ENCODE measurements around the gene RPRM. TPM values are rescaled to one million over a fixed set of nuclear protein-coding genes. Genes with fewer than 3 reads are reported as not detected.

RPRM gene
- polyA plus RNA-seq, 1 donor (not counting 4 experiments of a cell fraction or from before 2014, with no cell fraction given) = not detected

DNA sequence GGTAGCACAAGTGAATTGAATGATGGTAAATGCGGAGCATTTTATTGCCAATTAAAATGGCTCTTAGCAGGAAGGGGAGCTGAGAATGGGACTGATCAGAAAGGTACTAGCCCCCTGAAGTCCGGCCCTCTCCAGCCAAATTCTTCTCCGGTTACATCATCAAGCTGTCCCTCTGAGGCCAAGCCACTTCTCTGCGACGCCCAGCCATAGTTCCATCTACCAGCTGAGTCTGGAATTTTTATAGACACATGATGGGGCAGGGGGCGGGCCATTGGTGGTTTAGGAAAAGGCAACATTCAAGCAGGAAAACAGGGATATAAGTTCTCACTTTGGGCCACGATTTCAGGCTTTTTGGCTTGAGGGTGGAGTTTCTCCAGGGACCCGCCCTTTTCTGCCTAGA lies 22.7 kb downstream of the RPRM start:
- Histone ChIP-seq H4K20me1 (ENCODE audit: control insufficient read depth, extremely low read depth, insufficient read depth, low read length) (no peaks in the 10 kb centered on the region), H3K4me3 (ENCODE audit: control insufficient read depth in 2 of 3, extremely low read depth in 1 of 3, insufficient read depth in 2 of 3, low read depth in 1 of 3, low read length in 3 of 3) (no peak overlapping the region), H3K9me3 (ENCODE audit: control insufficient read depth, low read depth, low read length) (no peaks in the 10 kb centered on the region), H3K27ac (ENCODE audit: control insufficient read depth, insufficient read depth, low read length) (no peak overlapping the region), H3K79me2 (ENCODE audit: control insufficient read depth, insufficient read depth, low read length) (no peaks in the 10 kb centered on the region), H3K9ac (ENCODE audit: control insufficient read depth, extremely low read depth, insufficient read depth, low read length) (no peak overlapping the region), H3K27me3 (ENCODE audit: control insufficient read depth, extremely low read depth, insufficient read depth, low read length) (no peaks in the 10 kb centered on the region), H3K36me3 (ENCODE audit: control insufficient read depth in 2 of 2, extremely low read depth in 1 of 2, insufficient read depth in 2 of 2, low read length in 2 of 2) (no peaks in the 10 kb centered on the region), H3K9me1 (ENCODE audit: control insufficient read depth, extremely low read depth, insufficient read depth, low read length) (no peaks in the 10 kb centered on the region), H3K4me2 (ENCODE audit: control insufficient read depth, extremely low read depth, insufficient read depth, low read depth, low read length) (no peak overlapping the region), H3K4me1 (ENCODE audit: control insufficient read depth, extremely low read depth, insufficient read depth, low read length) (no peaks in the 10 kb centered on the region), H2AFZ (ENCODE audit: control insufficient read depth, low read length) (no peak overlapping the region)
- FAIRE-seq (no peak), DNase-seq (ENCODE audit: low read depth, low spot score) (no peak)
- no peak for TF ChIP-seq CTCF (optimal IDR thresholded peaks at IDR 0.05 in 1 of 3, IDR thresholded peaks at IDR 0.05 in 1 of 3, conservative IDR thresholded peaks at IDR 0.05 in 1 of 3; ENCODE audit: extremely low read depth in 1 of 3, insufficient read depth in 2 of 3, low read length in 3 of 3)
- TF ChIP-seq EZH2 (IDR thresholded peaks at IDR 0.05; ENCODE audit: low read length) = no peak
- dilution Hi-C loops (cut with MboI; ENCODE audit: extremely low pct_ligation_motif_present, low sequenced_read_pairs) = no loop called here

DNA sequence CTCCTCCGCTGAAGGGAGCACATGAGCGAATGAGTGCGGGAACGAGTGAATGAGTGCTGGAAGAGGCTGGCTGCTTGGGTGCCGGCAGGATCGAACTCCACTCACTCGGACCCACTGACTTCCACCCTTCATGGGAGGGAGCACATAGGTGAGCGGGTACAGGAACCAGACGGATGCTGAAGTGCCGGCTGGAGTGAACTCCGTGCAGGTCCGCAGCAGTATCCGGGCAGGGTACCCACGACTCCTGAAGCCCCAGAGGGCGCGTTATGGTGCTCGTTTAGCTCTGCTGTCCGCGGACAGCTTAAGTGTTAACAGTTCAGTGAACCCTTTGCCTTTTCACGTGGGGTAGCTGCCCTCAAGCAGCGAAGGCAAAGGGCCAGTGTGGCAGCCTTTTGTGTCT lies 23.2 kb downstream of the RPRM start:
- FAIRE-seq (no peak), DNase-seq (ENCODE audit: low read depth, low spot score) (no peak)
- no peaks in the 10 kb centered on the region for H3K9me1 ChIP-seq (ENCODE audit: control insufficient read depth, extremely low read depth, insufficient read depth, low read length)
- H3K4me3 ChIP-seq (ENCODE audit: control insufficient read depth in 2 of 3, extremely low read depth in 1 of 3, insufficient read depth in 2 of 3, low read depth in 1 of 3, low read length in 3 of 3) = no peak overlapping the region
- H4K20me1 ChIP-seq (ENCODE audit: control insufficient read depth, extremely low read depth, insufficient read depth, low read length) = no peaks in the 10 kb centered on the region
- dilution Hi-C loops (cut with MboI; ENCODE audit: extremely low pct_ligation_motif_present, low sequenced_read_pairs) = no loop called here
- H3K9me3 ChIP-seq (ENCODE audit: control insufficient read depth, low read depth, low read length) = no peaks in the 10 kb centered on the region
- H3K27me3 ChIP-seq (ENCODE audit: control insufficient read depth, extremely low read depth, insufficient read depth, low read length) = no peaks in the 10 kb centered on the region
- no peak overlapping the region for H3K27ac ChIP-seq (ENCODE audit: control insufficient read depth, insufficient read depth, low read length)
- H3K36me3 ChIP-seq (ENCODE audit: control insufficient read depth in 2 of 2, extremely low read depth in 1 of 2, insufficient read depth in 2 of 2, low read length in 2 of 2) = no peaks in the 10 kb centered on the region
- H3K79me2 ChIP-seq (ENCODE audit: control insufficient read depth, insufficient read depth, low read length) = no peaks in the 10 kb centered on the region
- no peak for TF ChIP-seq CTCF (optimal IDR thresholded peaks at IDR 0.05 in 1 of 3, IDR thresholded peaks at IDR 0.05 in 1 of 3, conservative IDR thresholded peaks at IDR 0.05 in 1 of 3; ENCODE audit: extremely low read depth in 1 of 3, insufficient read depth in 2 of 3, low read length in 3 of 3)
- TF ChIP-seq EZH2 (IDR thresholded peaks at IDR 0.05; ENCODE audit: low read length) = no peak
- H2AFZ ChIP-seq (ENCODE audit: control insufficient read depth, low read length) = no peak overlapping the region
- no peaks in the 10 kb centered on the region for H3K4me1 ChIP-seq (ENCODE audit: control insufficient read depth, extremely low read depth, insufficient read depth, low read length)
- H3K4me2 ChIP-seq (ENCODE audit: control insufficient read depth, extremely low read depth, insufficient read depth, low read depth, low read length) = no peak overlapping the region
- no peak overlapping the region for H3K9ac ChIP-seq (ENCODE audit: control insufficient read depth, extremely low read depth, insufficient read depth, low read length)
